HT-29 (cell line): Measurements from ENCODE around the gene HEXA. TPM values are rescaled to one million over a fixed set of nuclear protein-coding genes. Genes with fewer than 3 reads are reported as not detected.

Experiments
- DNase-seq: peaks from one replicate; pipeline ENCODE4 v3.0.0-alpha.2; 2015; ENCODE audit warnings: low spot score
- total RNA-seq: library from RNA; depleted of rRNA; stranded (reverse); fragments of >200 nt; shearing (Covaris generic); gene quantifications from 2 replicates; pipeline ENCODE4 v1.2.3, GENCODE V29; 2014; rRNA removed

Gene HEXA
- total RNA-seq, 1 experiment from 2014 or later: 95.0 TPM

DNA sequence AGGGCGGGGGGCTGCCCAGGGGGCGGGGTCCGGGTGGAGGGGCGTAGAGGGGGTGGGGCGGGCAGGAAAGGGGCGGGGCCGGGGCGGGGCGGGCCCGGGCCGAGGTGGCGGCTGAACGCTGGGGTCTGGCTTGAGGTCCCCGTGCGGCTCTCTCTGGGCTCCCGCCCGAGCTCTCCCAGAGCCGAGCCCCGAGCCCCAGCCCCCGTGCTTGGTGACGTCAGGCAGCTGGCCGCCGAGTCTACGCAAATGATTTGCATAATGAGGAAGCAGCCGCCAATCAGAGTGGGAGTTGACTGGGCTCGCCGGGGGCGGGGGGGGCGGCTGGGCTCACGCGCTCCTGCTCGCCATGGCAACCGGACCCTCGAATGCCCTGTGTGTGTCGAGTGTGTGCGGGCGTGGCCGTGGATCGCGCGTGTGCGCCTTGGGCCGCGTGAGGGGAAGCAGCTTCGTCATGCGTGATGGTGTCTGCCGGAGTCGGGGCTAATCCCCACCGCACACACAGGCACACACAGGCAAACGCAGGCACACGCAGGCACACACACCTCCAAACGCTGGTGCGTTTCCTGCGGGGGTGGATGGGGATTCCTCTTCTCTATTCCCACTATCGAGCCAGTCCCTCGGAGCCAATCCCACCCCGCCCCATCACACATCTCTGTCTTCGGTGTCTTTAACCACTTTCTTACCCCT is 55.7 kb downstream of the HEXA start, which contains the start of gene CELF6:
Gene CELF6, minus strand, starts transcription at position 173 of the 687 bp plus-strand sequence. CDS start 283 bp downstream, outside the sequence.
- DNase-seq: peak; percentile 44

DNA sequence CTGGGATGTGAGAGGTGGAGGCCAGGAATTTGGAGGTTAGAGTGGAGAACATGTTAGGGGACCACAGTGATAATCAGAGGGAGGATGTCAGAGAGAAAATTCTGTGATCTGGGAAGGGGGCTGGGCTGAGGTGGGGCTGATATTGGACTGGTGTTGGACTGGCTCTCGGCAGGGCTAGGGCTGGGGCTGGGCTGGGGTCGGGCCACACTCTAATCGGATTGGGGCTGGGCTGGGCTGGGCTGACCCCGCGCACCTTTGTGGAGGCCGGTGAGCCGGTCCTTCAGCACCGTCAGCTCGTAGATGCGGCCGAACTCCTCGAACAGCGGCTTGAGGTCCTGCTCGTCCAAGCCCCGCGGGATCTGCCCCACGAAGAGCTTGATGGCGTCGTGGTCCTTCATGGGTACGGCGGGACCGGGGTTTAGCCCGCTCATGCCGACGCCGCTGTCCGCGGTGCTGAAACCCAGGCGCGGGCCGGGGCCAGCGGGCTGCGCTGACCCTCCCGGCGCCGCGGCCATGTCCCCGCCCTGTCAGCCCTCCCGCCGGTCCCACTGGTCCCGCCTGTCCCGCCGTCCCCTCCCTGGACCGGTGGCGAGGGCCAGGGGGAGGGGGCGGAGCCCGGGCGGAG is 56.3 kb downstream of the HEXA start:
- no peak for DNase-seq

DNA sequence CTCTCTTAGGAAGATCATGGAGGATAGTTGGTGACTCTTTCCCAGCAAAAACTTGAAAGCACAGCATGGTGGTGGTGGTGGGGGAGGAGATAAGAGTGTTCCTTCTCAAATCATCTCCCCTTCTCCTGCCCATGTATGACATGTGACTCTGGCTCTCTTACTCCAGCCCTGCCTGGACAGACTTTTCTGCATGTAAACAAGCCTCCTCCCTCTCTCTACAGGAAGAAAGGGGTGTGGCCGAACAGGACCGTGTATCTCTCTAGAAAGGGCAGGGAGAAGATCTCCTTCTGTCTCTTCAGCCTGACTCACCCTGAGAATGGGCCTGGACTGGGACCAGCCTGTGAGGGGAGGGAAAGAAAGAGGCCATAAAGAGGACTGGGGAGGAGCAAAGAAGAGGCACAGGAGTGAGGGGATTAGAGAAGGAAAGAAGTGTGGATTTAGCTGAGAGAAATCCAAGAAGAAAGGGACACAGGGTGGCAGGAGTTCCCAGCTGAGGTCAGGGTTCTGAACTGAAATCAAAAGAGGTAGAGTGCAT is 57.3 kb downstream of the HEXA start:
- DNase-seq: no peak

DNA sequence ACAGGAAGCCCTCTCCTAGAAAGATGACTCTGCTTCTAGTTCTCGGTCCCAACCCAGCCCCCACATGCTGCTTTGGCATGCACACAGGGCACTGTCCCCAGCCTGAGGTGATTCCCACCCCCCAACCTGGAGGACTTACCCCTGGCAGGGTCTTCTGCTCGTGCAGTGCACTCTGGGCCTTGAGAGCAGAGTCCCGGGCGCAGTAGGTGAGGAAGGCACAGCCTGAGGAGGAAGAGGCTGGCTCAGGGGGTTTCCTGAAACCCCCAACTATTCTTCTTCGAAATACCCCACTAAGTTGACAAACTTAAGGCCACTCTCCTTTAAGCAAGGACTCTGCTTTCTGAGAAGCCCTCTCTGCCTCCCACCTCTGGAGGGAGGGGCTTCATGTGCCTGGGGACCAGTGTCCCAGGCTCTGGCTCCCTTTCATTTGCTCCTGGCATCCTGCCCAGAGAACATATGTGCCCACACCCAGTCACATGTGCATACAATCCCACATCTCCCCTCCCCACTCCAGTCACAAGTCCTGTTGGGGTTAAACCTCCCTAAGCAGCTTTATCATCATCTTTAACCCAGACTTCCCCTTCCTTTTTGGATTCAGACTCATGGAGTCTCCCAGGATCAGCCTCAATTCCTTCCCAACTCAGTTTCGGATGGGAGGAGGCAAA is 60.0 kb downstream of the HEXA start:
- no peak for DNase-seq

DNA sequence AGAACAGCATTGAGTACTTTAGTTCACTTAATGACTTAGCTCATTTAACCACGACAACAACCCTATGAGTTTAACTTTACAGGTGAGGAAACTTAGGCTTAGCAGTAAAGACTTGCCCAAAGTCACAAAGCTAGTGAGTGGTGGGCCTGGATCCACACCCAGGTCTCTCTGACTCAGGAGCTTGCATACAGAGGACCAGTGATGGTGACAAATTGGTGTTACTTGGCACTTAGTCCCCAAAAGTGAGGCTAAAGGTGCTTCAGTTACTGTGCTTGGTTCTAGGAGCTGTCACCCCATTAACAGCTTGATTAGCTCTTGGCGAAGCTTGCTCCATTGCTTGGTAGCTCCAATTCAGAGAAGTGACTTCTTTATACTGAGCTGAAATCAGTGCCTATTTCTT is 61.9 kb downstream of the HEXA start:
- no peak for DNase-seq

DNA sequence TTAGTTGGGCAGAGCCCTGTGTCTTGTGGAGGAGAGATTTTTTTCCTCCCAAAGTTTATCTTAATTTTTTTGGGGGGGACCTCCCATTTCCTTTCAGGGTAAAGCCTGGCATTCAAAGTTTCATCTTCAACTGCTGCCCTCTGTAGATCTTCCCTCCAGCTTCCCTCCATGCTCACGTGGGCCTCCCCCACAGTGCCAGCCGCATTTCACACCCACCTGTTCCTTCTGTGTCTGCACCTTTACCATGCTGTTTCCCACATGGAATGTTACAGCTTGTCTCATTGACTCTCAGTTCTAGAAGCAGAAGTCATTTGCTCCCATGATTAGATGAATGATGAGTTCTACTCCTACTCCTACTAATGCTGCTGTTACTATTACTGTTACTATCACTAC is 62.4 kb downstream of the HEXA start:
- no peak for DNase-seq

DNA sequence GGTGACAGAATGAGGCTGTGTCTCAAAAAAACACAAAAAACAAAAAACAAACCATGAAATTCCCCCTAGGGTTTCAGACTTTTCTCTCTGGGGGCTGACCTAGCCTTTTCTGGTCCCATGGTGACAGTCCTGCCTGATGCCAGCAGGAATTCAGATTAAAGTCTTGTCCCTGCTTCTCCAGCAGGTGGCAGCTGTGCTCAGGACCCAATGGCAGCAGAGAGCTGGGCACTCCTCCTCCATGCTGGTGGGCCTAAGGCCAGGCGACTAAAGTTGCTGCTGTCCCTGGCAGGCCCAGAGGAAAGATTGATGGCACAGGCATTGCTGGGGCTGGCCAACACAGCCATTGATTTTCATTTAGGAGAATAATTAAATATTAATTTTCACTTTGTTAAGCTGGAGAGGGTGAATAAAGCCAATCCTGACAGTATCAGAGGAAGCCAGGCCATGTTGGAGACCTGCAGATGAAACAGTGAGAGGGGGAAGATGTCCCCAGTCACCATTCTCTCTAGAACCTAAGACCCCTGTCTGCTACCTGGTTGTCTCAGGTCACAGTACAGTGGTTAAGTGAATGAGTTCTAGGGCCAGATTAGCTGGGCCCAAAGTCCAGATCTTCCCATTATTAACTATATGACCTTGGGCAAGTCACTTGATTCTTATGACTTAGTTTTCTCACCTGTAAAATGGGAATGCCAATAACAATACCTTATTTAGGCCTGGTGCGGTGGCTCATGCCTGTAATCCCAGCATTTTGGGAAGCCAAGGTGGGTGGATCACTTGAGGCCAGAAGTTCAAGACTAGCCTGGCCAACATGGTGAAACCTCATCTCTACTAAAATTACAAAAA is 63.0 kb downstream of the HEXA start:
- peak; percentile 86 for DNase-seq

DNA sequence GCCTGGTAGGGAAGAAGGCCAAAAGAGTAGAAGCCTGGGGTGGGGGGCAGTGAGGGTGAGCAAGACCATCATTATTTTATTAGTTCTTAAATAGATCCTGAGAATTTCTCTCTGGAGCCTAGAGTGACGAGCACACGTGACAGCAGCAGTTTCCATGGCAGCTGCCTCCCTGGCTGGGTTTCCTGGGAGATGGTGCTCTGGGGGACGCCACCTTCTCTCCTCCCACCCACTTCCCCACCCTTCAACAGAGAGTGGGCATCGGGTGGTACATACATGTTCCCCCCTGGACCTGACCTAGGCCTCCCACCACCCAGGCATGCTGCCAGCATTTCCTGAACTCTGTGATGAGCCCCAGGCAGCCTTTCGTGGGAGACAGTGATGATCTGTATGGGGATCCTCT is 68.8 kb downstream of the HEXA start:
- DNase-seq: no peak

DNA sequence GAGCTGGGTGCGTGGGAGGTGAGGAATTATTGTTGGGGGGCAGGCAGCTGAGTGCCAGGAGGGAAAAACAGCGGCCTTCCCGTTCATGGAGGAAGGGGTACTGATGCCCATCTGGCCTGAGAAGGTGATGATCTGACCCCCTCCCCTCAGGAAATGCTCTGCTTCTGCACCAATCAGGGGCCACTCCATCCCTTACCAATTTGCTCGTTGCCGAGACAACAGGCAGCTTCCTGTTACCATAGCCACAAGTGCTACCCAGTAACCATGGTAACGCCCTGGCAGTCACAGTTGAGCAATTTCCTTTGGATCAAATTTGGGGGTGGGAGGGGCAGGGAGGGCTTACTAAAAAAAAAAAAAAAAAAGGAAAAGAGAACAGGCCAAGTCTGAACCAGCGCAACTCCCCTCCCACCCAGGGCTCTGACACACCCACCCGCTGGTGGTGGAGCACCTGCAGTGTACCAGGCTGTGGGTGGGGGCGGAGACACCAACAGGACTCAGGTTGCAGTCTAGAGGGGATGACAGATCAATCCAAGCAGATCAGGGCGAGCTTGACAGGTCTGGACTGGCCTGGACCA is 69.5 kb downstream of the HEXA start:
- DNase-seq: no peak

DNA sequence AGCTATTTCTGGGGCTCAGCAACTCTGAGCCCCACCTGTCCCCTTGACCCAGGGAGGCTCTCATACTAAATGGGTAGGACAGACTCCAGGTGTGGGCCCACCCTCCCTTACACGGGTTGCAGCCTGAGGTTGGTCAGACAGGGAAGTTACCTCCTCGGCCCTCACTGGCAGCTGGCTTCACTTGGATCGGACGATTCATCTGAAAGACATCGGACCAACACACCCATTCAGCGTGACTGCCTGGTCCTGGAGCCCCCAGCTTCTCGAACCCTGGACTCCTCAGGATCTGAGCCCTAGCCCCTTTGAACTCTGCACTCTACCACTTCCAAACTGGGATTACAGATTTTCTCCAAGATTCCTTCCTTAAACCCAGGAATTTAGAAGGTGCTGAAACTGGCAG is 71.2 kb downstream of the HEXA start:
- DNase-seq: no peak

DNA sequence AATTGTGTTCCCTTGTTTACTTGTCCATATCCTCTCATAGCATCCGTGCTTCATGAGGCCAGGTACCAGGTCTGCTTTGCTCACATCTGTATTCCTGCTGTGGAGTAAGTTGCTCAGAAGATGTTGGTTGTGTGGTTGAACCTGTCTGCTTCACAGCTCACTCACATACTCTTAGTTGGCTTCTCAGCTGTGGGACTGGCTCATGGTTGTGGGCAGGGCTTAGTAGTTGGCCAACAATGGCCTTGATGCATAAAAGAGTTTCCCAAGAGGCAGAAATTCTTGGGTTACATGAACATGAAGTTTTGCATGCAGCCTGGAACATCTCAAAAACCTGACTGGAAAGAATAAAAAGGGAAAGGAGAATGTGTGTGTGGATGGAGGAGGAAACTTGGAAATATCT is 72.9 kb downstream of the HEXA start:
- DNase-seq: no peak

Other genes starting within 250 kb of the HEXA start
- gene GRAMD2A, start 178.2 kb downstream of the HEXA start, total RNA-seq: 0.03 and 0.29 TPM in 2 replicates
- 1,702 and 1,855 TPM in 2 replicates for gene PKM, start 144.8 kb downstream of the HEXA start, total RNA-seq
- 39.1 and 49.9 TPM in 2 replicates for gene PARP6, start 103.5 kb downstream of the HEXA start, total RNA-seq
- gene CELF6, start 55.9 kb downstream of the HEXA start, total RNA-seq: 0.31 and 0.55 TPM in 2 replicates
- not detected in 2 replicates for gene TMEM202, start 22.3 kb upstream of the HEXA start, total RNA-seq
- 39.4 and 44.1 TPM in 2 replicates for gene ARIH1, start 98.3 kb upstream of the HEXA start, total RNA-seq